BJ (cell line): ENCODE data around the gene PRKCZ. TPM values are rescaled to one million over a fixed set of nuclear protein-coding genes. Genes with fewer than 3 reads are reported as not detected.
"Not testable (repeated sequence)": the region's sequence is repeated elsewhere in the genome, so short reads cannot be mapped to it uniquely, and the experiment has no call there.

ENCODE experiments used
- CTCF ChIA-PET: fragments of 350-600 bp; formaldehyde crosslinking; extraction: SDS; loops from one replicate; lab custom pipeline; 2021; ENCODE audit warnings: antibody characterized with exemption, inconsistent platforms; lab: Yijun Ruan, JAX
- POLR2A ChIA-PET: fragments of 300-600 bp; sonication (Branson Sonifier 250); formaldehyde crosslinking; extraction: SDS; loops from one replicate; lab custom pipeline; 2021; ENCODE audit warnings: antibody characterized with exemption; lab: Charles Lee
- DNase-seq: peaks from one replicate; pipeline ENCODE4 v3.0.0-alpha.2; 2011; ENCODE audit warnings: low read depth
- H3K27me3 ChIP-seq: 2 replicates; pipeline ENCODE4 v1.6.0; 2011; ENCODE audit warnings: low read length; ENCODE audit not compliant: control insufficient read depth, insufficient read depth
- H3K36me3 ChIP-seq: 2 replicates; pipeline ENCODE4 v1.5.1; 2011; ENCODE audit warnings: low read length; ENCODE audit not compliant: control insufficient read depth, insufficient read depth
- H3K4me3 ChIP-seq: 2 replicates; pipeline ENCODE4 v1.5.1; 2011; ENCODE audit warnings: low read depth, mild to moderate bottlenecking, control low read depth, low read length
- polyA plus RNA-seq: library from polyadenylated mRNA; depleted of rRNA; stranded (reverse); fragments of >200 nt; gene quantifications from 2 replicates; pipeline ENCODE4 v1.2.3, GENCODE V29; 2011
- TF ChIP-seq, protein P1 (sequence below): IDR thresholded peaks from 2 replicates; pipeline ENCODE4 v1.5.1; 2011; ENCODE audit warnings: low read depth, mild to moderate bottlenecking, control low read depth, inconsistent platforms, low read length, moderate library complexity; ENCODE audit not compliant: insufficient read depth

PRKCZ gene
- polyA plus RNA-seq, 1 experiment: 2.3 TPM

DNA sequence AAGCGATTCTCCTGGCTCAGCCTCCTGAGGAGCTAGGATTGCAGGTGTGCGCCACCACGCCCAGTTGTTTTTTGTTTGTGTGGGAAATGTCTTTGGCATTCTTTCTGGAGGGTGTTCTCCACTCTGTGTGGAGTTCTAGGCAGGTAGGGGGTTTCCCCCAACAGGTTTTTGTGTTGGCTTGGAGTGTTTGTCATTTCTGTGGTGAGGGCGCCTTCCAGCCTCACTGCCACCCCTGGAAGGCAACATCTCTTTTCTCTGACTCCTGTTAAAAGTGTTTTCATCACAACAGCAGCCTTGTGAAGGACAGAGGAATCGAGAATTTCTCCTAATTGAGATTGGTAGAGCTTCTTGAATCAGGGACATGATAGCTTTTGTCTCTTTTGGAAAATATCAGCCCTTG, 69.7 kb downstream of the PRKCZ start:
- DNase-seq: no peak
- POLR2A ChIA-PET: no interaction called here

DNA sequence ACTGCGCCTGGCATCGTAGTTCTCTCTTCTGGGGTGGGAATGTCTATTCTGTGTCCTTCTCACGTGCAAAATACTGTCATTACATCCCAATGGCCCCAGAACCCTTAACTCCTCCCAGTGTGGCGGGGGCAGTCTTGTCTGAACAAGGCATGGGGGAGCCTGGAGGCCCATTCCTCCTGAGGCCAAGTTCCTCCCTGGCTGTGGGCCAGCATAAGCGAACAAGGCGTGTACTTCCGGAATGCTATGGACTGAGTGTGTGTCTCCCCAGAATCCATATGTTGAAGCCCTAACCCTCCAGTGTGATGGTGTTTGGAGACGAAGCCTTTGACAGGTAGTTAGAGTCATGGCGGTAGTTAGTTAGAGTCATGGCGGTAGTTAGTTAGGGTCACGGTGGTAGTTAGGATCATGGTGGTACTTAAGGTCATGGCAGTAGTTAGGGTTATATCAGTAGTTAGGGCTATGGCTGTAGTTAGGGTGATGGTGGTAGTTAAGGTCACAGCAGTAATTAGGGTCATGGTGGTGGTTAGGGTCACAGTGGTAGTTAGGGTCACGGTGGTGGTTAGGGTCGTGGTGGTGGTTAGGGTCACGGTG, 71.0 kb downstream of the PRKCZ start:
- POLR2A ChIA-PET: no interaction called here
- no peak overlapping the region for H3K4me3 ChIP-seq
- TF ChIP-seq, protein P1, sequence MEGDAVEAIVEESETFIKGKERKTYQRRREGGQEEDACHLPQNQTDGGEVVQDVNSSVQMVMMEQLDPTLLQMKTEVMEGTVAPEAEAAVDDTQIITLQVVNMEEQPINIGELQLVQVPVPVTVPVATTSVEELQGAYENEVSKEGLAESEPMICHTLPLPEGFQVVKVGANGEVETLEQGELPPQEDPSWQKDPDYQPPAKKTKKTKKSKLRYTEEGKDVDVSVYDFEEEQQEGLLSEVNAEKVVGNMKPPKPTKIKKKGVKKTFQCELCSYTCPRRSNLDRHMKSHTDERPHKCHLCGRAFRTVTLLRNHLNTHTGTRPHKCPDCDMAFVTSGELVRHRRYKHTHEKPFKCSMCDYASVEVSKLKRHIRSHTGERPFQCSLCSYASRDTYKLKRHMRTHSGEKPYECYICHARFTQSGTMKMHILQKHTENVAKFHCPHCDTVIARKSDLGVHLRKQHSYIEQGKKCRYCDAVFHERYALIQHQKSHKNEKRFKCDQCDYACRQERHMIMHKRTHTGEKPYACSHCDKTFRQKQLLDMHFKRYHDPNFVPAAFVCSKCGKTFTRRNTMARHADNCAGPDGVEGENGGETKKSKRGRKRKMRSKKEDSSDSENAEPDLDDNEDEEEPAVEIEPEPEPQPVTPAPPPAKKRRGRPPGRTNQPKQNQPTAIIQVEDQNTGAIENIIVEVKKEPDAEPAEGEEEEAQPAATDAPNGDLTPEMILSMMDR: no peak
- H3K27me3 ChIP-seq: no peaks in the 10 kb centered on the region; the same call in 1 of the 2 replicates
- CTCF ChIA-PET: no interaction called here
- DNase-seq: no peak
- H3K36me3 ChIP-seq: no peaks in the 10 kb centered on the region

More for the DNA sequence above, 69.7 kb downstream of the PRKCZ start:
- TF ChIP-seq, protein P1: no peak
- CTCF ChIA-PET: no interaction called here
- Histone ChIP-seq H3K4me3 (no peak overlapping the region), H3K27me3 (peaks cover 6% of the 10 kb centered on the region), H3K36me3 (no peaks in the 10 kb centered on the region)

DNA sequence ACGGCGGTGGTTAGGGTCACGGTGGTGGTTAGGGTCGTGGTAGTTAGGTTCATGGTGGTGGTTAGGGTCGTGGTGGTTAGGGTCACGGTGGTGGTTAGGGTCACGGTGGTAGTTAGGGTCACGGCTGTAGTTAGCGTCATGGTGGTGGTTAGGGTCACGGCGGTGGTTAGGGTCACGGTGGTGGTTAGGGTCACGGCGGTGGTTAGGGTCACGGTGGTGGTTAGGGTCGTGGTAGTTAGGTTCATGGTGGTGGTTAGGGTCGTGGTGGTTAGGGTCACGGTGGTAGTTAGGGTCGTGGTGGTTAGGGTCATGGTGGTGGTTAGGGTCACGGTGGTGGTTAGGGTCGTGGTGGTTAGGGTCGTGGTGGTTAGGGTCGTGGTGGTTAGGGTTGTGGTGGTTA, 71.6 kb downstream of the PRKCZ start:
- H3K4me3 ChIP-seq, CTCF ChIA-PET, H3K36me3 ChIP-seq, H3K27me3 ChIP-seq, DNase-seq, POLR2A ChIA-PET: not testable (repeated sequence)

GRCh38 chr1:2124446-2125198, 74.4 kb downstream of the PRKCZ start:
- no peaks in the 10 kb centered on the region for H3K36me3 ChIP-seq
- no peak for DNase-seq
- no peaks in the 10 kb centered on the region for H3K27me3 ChIP-seq
- ChIA-PET POLR2A (no interaction called here), CTCF (no interaction called here)
- TF ChIP-seq, protein P1: no peak
- no peak overlapping the region for H3K4me3 ChIP-seq

GRCh38 chr1:2125350-2126211, 75.4 kb downstream of the PRKCZ start:
- POLR2A ChIA-PET: no interaction called here
- Histone ChIP-seq H3K4me3 (no peak overlapping the region), H3K36me3 (no peaks in the 10 kb centered on the region), H3K27me3 (no peaks in the 10 kb centered on the region)
- TF ChIP-seq, protein P1: no peak
- CTCF ChIA-PET: interaction anchor here (0.7 kb wide), 1 partner anchor 51 kb away, joined by 3 read pairs; no protein-coding TSS in a partner anchor
- DNase-seq: no peak
